HG03135 (cell line): ENCODE data around the gene IQUB.
"Not testable (repeated sequence)": the region's sequence is repeated elsewhere in the genome, so short reads cannot be mapped to it uniquely, and the experiment has no call there.

Source experiments
- ATAC-seq: cut with Tn5 transposase; IDR thresholded peaks from one replicate; pipeline ENCODE4 v1.9.1; 2021; ENCODE audit warnings: mild to moderate bottlenecking, moderate library complexity; ENCODE audit not compliant: unreplicated experiment

Gene IQUB

GRCh38 chr7:123534383-123535260 is at the start of gene IQUB:
TSS of gene IQUB (minus strand) at chr7:123534595. CDS start at chr7:123512340, 22,255 bp downstream.
- ATAC-seq, result peak; percentile 80

GRCh38 chr7:123583821-123584220 is 49.4 kb upstream of the IQUB start:
- ATAC-seq, result no peak

- no peak for ATAC-seq
Measured at GRCh38 chr7:123581162-123581459, 46.7 kb upstream of the IQUB start.

GRCh38 chr7:123580406-123581161 is 46.2 kb upstream of the IQUB start:
- ATAC-seq, result peak; percentile 86

GRCh38 chr7:123579416-123579815 is 45.0 kb upstream of the IQUB start:
- ATAC-seq, result no peak

GRCh38 chr7:123573896-123574467 is 39.6 kb upstream of the IQUB start:
- ATAC-seq, result no peak

- ATAC-seq, result no peak
Measured at GRCh38 chr7:123573341-123573740, 38.9 kb upstream of the IQUB start.

GRCh38 chr7:123571684-123572083 is 37.3 kb upstream of the IQUB start:
- ATAC-seq, result no peak

GRCh38 chr7:123571187-123571586 is 36.8 kb upstream of the IQUB start:
- no peak for ATAC-seq

- no peak for ATAC-seq
Measured at GRCh38 chr7:123570390-123571182, 36.2 kb upstream of the IQUB start.

- no peak for ATAC-seq
Measured at GRCh38 chr7:123569352-123570010, 35.1 kb upstream of the IQUB start.

- ATAC-seq, result no peak
Measured at GRCh38 chr7:123562121-123562520, 27.7 kb upstream of the IQUB start.

- no peak for ATAC-seq
Measured at GRCh38 chr7:123558289-123558874, 24.0 kb upstream of the IQUB start.

GRCh38 chr7:123557398-123558288 is 23.2 kb upstream of the IQUB start, which contains the start of gene NDUFA5:
TSS of gene NDUFA5 (minus strand) at chr7:123557818. CDS start at chr7:123557795, 23 bp downstream.
- peak; percentile 97 for ATAC-seq

- no peak for ATAC-seq
Measured at GRCh38 chr7:123557016-123557397, 22.6 kb upstream of the IQUB start.

- ATAC-seq, result no peak
Measured at GRCh38 chr7:123555484-123555883, 21.1 kb upstream of the IQUB start.

GRCh38 chr7:123553159-123553558 is 18.8 kb upstream of the IQUB start:
- no peak for ATAC-seq

GRCh38 chr7:123552641-123553040 is 18.2 kb upstream of the IQUB start:
- no peak for ATAC-seq

- not testable (repeated sequence) for ATAC-seq
Measured at GRCh38 chr7:123552134-123552533, 17.7 kb upstream of the IQUB start.
